ENCODE measurements around the gene MSL3B.
A peak's percentile ranks its signal among the peaks of the same experiment; 100 is the strongest.

MSL3B gene

GRCh38 chr2:233854241-233854981 is 13.8 kb downstream of the MSL3B start, which contains the start of gene HJURP (continued):
- TF ChIP-seq, protein P1, sequence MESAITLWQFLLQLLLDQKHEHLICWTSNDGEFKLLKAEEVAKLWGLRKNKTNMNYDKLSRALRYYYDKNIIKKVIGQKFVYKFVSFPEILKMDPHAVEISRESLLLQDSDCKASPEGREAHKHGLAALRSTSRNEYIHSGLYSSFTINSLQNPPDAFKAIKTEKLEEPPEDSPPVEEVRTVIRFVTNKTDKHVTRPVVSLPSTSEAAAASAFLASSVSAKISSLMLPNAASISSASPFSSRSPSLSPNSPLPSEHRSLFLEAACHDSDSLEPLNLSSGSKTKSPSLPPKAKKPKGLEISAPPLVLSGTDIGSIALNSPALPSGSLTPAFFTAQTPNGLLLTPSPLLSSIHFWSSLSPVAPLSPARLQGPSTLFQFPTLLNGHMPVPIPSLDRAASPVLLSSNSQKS (CRISPR knock-in tag; IDR thresholded peaks at IDR 0.05) = no peak
- TF ChIP-seq LCOR (CRISPR knock-in tag; IDR thresholded peaks at IDR 0.05) = peak; percentile 95
- TF ChIP-seq, protein P2, sequence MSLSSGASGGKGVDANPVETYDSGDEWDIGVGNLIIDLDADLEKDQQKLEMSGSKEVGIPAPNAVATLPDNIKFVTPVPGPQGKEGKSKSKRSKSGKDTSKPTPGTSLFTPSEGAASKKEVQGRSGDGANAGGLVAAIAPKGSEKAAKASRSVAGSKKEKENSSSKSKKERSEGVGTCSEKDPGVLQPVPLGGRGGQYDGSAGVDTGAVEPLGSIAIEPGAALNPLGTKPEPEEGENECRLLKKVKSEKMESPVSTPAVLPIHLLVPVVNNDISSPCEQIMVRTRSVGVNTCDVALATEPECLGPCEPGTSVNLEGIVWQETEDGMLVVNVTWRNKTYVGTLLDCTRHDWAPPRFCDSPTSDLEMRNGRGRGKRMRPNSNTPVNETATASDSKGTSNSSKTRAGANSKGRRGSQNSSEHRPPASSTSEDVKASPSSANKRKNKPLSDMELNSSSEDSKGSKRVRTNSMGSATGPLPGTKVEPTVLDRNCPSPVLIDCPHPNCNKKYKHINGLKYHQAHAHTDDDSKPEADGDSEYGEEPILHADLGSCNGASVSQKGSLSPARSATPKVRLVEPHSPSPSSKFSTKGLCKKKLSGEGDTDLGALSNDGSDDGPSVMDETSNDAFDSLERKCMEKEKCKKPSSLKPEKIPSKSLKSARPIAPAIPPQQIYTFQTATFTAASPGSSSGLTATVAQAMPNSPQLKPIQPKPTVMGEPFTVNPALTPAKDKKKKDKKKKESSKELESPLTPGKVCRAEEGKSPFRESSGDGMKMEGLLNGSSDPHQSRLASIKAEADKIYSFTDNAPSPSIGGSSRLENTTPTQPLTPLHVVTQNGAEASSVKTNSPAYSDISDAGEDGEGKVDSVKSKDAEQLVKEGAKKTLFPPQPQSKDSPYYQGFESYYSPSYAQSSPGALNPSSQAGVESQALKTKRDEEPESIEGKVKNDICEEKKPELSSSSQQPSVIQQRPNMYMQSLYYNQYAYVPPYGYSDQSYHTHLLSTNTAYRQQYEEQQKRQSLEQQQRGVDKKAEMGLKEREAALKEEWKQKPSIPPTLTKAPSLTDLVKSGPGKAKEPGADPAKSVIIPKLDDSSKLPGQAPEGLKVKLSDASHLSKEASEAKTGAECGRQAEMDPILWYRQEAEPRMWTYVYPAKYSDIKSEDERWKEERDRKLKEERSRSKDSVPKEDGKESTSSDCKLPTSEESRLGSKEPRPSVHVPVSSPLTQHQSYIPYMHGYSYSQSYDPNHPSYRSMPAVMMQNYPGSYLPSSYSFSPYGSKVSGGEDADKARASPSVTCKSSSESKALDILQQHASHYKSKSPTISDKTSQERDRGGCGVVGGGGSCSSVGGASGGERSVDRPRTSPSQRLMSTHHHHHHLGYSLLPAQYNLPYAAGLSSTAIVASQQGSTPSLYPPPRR (CRISPR knock-in tag; IDR thresholded peaks at IDR 0.05; ENCODE audit: borderline replicate concordance) = no peak
- TF ChIP-seq FOXK2 (conservative IDR thresholded peaks at IDR 0.05 in 1 of 2, IDR thresholded peaks at IDR 0.05 in 1 of 2; ENCODE audit: low read depth in 2 of 2) = no peak
- TF ChIP-seq, protein P3, sequence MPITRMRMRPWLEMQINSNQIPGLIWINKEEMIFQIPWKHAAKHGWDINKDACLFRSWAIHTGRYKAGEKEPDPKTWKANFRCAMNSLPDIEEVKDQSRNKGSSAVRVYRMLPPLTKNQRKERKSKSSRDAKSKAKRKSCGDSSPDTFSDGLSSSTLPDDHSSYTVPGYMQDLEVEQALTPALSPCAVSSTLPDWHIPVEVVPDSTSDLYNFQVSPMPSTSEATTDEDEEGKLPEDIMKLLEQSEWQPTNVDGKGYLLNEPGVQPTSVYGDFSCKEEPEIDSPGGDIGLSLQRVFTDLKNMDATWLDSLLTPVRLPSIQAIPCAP (CRISPR knock-in tag; IDR thresholded peaks at IDR 0.05; ENCODE audit: borderline replicate concordance) = no peak
- TF ChIP-seq L3MBTL2 (IDR thresholded peaks at IDR 0.05) = peak; percentile 88
- no peak for TF ChIP-seq PCBP2 (IDR thresholded peaks at IDR 0.05; ENCODE audit: low read depth, low read length, poor library complexity, severe bottlenecking)
- TF ChIP-seq RREB1 (CRISPR knock-in tag; IDR thresholded peaks at IDR 0.05) = no peak
- TF ChIP-seq CBX2 (IDR thresholded peaks at IDR 0.05; ENCODE audit: insufficient read depth, low read length, poor library complexity, severe bottlenecking) = no peak
- peak; percentile 72 for TF ChIP-seq NCOR1 (IDR thresholded peaks at IDR 0.05)
- no peak for TF ChIP-seq EWSR1 (IDR thresholded peaks at IDR 0.05; ENCODE audit: borderline replicate concordance, low read depth, partially characterized antibody)
- peak in 1 of 3 experiments; percentile 54 for TF ChIP-seq YY1 (IDR thresholded peaks at IDR 0.05; ENCODE audit: borderline replicate concordance in 1 of 3, control insufficient read depth in 1 of 3, extremely low read depth in 1 of 3, insufficient read depth in 3 of 3, insufficient read length in 1 of 3, insufficient replicate concordance in 2 of 3, low read depth in 1 of 3, low read length in 2 of 3)
- TF ChIP-seq TSC22D4 (tag; IDR thresholded peaks at IDR 0.05) = no peak

Data from K562 (cell line).